Measurements from ENCODE around the gene PKDCC.
"Not testable (repeated sequence)": the region's sequence is repeated elsewhere in the genome, so short reads cannot be mapped to it uniquely, and the experiment has no call there.

Gene PKDCC

DNA sequence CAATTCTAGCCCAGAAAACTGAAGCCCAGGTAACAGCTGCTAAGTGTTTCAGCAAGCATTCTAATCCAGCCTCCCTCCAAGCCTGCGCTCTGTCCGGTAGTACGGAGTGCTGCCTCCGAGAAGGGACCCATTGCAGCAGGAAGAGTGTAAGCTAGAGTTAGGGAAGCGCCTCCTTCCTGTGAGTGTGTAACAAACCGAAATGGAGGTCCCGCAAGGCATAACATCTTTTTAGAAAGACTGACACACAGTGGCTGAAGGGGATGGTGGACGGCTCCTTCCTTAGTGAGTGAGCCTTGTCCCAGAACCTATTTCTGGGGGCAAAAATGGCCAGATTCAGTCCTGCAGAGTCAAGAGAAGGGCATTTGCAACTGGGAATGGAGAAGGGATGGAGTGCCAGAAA is 12.2 kb downstream of the PKDCC start:
- peaks cover 28% of the 10 kb centered on the region for H3K27me3 Mint-ChIP-seq
- H3K27ac Mint-ChIP-seq, result no peak overlapping the region

GRCh38 chr2:42060718-42061619 is 13.1 kb downstream of the PKDCC start:
- Mint-ChIP-seq H3K4me3 (no peak overlapping the region), H3K9me3 (no peaks in the 10 kb centered on the region), H3K4me1 (ENCODE audit: low read depth) (peaks cover 25% of the 10 kb centered on the region), H3K27me3 (peaks cover 25% of the 10 kb centered on the region), H3K27ac (peak overlapping the region; percentile 2), H3K36me3 (ENCODE audit: low read depth) (no peaks in the 10 kb centered on the region)
- intact Hi-C loops (cut with micrococcal nuclease), result no loop called here

More for the DNA sequence above, 12.2 kb downstream of the PKDCC start:
- Mint-ChIP-seq H3K9me3 (no peaks in the 10 kb centered on the region), H3K36me3 (ENCODE audit: low read depth) (no peaks in the 10 kb centered on the region), H3K4me1 (ENCODE audit: low read depth) (peaks cover 25% of the 10 kb centered on the region), H3K4me3 (no peak overlapping the region)
- intact Hi-C loops (cut with micrococcal nuclease), result no loop called here

GRCh38 chr2:42061839-42062238 is 14.0 kb downstream of the PKDCC start:
- Mint-ChIP-seq H3K4me1 (ENCODE audit: low read depth) (peaks cover 25% of the 10 kb centered on the region), H3K27ac (no peak overlapping the region), H3K9me3 (no peaks in the 10 kb centered on the region), H3K36me3 (ENCODE audit: low read depth) (no peaks in the 10 kb centered on the region), H3K4me3 (no peak overlapping the region), H3K27me3 (peaks cover 24% of the 10 kb centered on the region)
- intact Hi-C loops (cut with micrococcal nuclease), result no loop called here

DNA sequence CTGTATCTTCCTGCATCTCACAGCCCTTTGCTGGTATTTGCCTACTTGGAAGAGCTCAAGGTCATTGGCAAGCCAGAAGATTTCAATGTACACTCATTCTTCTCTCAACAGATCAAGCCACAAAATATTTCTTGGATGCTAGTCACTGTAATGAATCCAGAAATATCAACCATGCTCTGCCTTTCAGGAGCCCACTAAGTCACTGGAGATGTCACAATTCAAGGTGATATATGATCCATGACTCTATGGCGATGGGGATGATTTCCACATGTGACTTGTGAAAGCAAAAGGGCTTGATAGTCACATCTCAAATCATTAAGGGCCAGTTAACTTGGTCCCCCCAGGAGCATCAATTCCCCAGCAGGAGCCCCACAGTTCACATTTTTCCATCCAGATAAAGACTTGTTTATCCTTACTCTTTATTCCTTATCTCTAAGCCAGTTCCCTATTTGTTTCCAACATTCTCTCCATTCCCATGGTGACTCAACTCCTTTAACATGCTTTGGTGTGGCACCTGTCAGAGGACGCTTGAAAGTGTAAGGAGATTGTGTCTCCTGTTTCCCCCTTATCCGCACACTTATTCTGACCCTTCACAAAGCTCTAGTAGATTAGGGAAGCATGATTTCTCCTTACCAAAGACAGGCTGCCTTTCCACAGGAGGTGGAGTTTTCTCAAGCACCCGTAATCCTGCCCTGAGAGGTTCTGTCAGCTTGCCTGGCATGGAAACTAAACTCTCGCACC is 15.8 kb downstream of the PKDCC start:
- Mint-ChIP-seq H3K4me3 (no peak overlapping the region), H3K27ac (no peak overlapping the region), H3K9me3 (no peaks in the 10 kb centered on the region), H3K36me3 (ENCODE audit: low read depth) (no peaks in the 10 kb centered on the region), H3K27me3 (peaks cover 23% of the 10 kb centered on the region), H3K4me1 (ENCODE audit: low read depth) (peaks cover 25% of the 10 kb centered on the region)
- intact Hi-C loops (cut with micrococcal nuclease), result no loop called here

- H3K27me3 Mint-ChIP-seq, result peaks cover 27% of the 10 kb centered on the region
- intact Hi-C loops (cut with micrococcal nuclease), result no loop called here
Observed at GRCh38 chr2:42064417-42064942, 16.7 kb downstream of the PKDCC start.

DNA sequence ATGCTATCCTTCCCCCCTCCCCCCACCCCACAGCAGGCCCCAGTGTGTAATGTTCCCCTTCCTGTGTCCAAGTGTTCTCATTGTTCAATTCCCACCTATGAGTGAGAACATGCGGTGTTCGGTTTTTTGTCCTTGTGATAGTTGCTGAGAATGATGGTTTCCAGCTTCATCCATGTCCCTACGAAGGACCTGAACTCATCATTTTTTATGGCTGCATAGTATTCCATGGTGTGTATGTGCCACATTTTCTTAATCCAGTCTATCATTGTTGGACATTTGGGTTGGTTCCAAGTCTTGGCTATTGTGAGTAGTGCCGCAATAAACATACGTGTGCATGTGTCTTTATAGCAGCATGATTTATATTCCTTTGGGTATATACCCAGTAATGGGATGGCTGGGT is 17.9 kb downstream of the PKDCC start:
- H3K9me3 Mint-ChIP-seq; H3K4me1 Mint-ChIP-seq (ENCODE audit: low read depth); H3K36me3 Mint-ChIP-seq (ENCODE audit: low read depth); H3K27ac Mint-ChIP-seq; H3K4me3 Mint-ChIP-seq; intact Hi-C loops (cut with micrococcal nuclease): not testable (repeated sequence)
- H3K27me3 Mint-ChIP-seq, result peaks cover 27% of the 10 kb centered on the region

More at GRCh38 chr2:42064417-42064942, 16.7 kb downstream of the PKDCC start:
- Mint-ChIP-seq H3K4me3 (no peak overlapping the region), H3K36me3 (ENCODE audit: low read depth) (no peaks in the 10 kb centered on the region), H3K27ac (no peak overlapping the region), H3K9me3 (no peaks in the 10 kb centered on the region), H3K4me1 (ENCODE audit: low read depth) (peaks cover 21% of the 10 kb centered on the region)

DNA sequence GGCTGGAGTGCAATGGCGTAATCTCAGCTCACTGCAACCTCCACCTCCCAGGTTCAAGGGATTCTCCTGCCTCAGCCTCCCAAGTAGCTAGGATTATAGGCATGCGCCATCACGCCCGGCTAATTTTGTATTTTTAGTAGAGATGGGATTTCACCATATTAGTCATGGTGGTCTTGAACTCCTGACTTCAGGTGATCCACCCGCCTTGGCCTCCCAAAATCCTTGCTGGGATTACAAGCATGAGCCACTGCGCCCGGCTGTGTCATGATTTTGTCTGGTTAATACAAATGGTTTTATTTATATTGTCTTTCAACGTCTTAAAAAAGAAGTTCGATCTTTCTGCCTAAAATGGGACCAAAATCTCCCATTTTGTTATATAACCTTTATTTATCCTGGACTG is 19.2 kb downstream of the PKDCC start:
- H3K4me3 Mint-ChIP-seq; H3K36me3 Mint-ChIP-seq (ENCODE audit: low read depth); H3K27ac Mint-ChIP-seq; H3K9me3 Mint-ChIP-seq; intact Hi-C loops (cut with micrococcal nuclease); H3K4me1 Mint-ChIP-seq (ENCODE audit: low read depth): not testable (repeated sequence)
- H3K27me3 Mint-ChIP-seq, result peaks cover 27% of the 10 kb centered on the region

DNA sequence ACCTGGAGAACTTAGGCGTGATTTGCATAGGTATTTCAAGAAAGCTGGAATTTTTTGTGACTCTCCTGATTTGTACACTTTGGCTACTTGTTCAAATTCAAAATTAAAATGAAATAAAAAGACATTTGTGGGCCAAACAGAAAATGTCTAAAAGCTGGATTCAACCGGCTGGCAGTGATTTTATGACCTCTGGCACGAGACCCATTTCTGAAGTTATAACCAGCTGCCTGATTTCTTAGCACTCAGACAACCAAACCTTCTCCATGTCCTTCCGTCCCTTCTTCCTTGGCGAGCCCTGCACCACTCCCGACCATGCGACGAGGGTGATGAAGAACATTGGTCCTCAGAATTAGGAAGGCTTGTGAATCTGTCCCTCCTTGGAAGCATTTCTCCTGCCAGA is 19.7 kb downstream of the PKDCC start:
- Mint-ChIP-seq H3K27me3 (peaks cover 26% of the 10 kb centered on the region), H3K4me3 (no peak overlapping the region), H3K4me1 (ENCODE audit: low read depth) (peaks cover 9% of the 10 kb centered on the region), H3K36me3 (ENCODE audit: low read depth) (no peaks in the 10 kb centered on the region), H3K27ac (no peak overlapping the region), H3K9me3 (no peaks in the 10 kb centered on the region)
- intact Hi-C loops (cut with micrococcal nuclease), result no loop called here

DNA sequence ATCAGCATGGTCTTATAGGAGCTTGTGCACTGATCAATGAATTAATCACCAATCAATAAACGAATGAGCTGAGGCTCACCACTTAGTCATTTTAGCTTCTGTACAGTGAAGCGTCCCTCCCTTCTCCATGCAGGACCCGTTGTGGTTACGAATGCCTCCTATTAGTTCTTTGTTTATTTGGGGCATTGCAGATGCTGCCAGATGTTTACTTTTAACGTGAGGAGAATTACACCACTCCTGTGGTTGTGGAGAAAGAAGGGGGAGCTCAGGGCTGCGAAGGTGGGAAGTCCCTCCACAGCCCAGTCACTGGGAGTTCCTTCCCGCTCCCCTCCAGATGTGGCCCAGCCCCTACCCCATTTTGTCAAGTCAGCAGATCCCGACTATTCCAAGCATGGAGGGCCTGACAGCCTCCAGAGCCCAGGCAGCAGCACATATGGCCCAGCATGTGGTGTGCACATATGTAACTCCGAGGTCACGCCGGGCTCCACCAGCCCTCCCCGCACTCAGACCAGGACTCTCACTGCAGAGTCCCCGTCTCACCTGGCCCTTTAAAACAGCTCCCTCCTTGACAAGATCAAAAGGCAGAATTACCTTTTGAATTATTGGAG is 20.9 kb downstream of the PKDCC start:
- Mint-ChIP-seq H3K27me3 (peaks cover 24% of the 10 kb centered on the region), H3K4me3 (no peak overlapping the region), H3K9me3 (no peaks in the 10 kb centered on the region), H3K36me3 (ENCODE audit: low read depth) (no peaks in the 10 kb centered on the region), H3K4me1 (ENCODE audit: low read depth) (peaks cover 16% of the 10 kb centered on the region), H3K27ac (no peak overlapping the region)
- intact Hi-C loops (cut with micrococcal nuclease), result no loop called here

GRCh38 chr2:42069568-42069967 is 21.7 kb downstream of the PKDCC start:
- H3K9me3 Mint-ChIP-seq, result no peaks in the 10 kb centered on the region
- H3K36me3 Mint-ChIP-seq (ENCODE audit: low read depth), result no peaks in the 10 kb centered on the region
- H3K4me1 Mint-ChIP-seq (ENCODE audit: low read depth), result peaks cover 16% of the 10 kb centered on the region
- peaks cover 27% of the 10 kb centered on the region for H3K27me3 Mint-ChIP-seq
- H3K4me3 Mint-ChIP-seq, result no peak overlapping the region
- intact Hi-C loops (cut with micrococcal nuclease), result no loop called here
- H3K27ac Mint-ChIP-seq, result no peak overlapping the region

- H3K4me1 Mint-ChIP-seq (ENCODE audit: low read depth), result peaks cover 16% of the 10 kb centered on the region
- no peaks in the 10 kb centered on the region for H3K36me3 Mint-ChIP-seq (ENCODE audit: low read depth)
- peaks cover 27% of the 10 kb centered on the region for H3K27me3 Mint-ChIP-seq
- H3K9me3 Mint-ChIP-seq, result no peaks in the 10 kb centered on the region
- intact Hi-C loops (cut with micrococcal nuclease), result no loop called here
- H3K4me3 Mint-ChIP-seq, result no peak overlapping the region
- H3K27ac Mint-ChIP-seq, result no peak overlapping the region
Observed at GRCh38 chr2:42071791-42072190, 24.0 kb downstream of the PKDCC start.

GRCh38 chr2:42072349-42073118 is 24.7 kb downstream of the PKDCC start:
- H3K27ac Mint-ChIP-seq, result no peak overlapping the region

DNA sequence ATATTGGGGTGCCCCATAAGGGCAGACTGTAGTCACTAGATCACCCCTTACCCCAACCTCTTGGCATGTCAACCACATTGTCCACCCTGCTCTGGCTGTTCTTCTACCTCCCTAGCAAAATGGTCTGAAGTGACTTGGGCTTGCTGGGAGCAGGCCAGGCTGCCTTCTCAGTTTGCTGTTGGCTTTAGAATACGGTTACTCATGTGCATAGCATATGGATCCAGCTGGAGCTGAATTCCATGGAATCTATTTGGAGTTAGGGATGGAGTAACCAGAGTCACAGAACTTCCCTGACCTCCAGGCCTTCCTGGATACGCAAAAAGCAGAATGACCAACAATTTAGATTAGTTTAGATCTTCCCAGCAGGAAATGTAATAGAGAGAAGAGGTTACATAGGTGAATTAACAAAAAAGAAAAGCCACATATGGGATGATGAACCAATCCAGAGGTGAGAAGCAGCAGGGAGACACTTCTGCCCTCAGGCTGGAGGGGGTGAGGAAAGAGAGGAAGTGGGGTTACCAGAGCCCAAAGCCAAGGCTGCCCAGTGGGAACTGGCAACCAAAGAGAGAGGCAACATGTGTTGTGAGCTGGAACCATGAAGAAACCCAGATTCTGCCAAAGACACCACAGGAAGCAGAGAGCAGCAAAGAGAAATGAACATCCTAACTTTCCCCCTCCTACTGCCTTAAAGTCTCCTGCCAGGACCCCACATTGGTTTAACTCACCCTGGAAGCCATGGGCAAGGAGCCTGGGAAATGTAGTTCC is 26.1 kb downstream of the PKDCC start:
- Mint-ChIP-seq H3K27me3 (peaks cover 26% of the 10 kb centered on the region), H3K27ac (no peak overlapping the region), H3K4me3 (no peak overlapping the region), H3K9me3 (no peaks in the 10 kb centered on the region), H3K4me1 (ENCODE audit: low read depth) (peaks cover 16% of the 10 kb centered on the region), H3K36me3 (ENCODE audit: low read depth) (no peaks in the 10 kb centered on the region)
- intact Hi-C loops (cut with micrococcal nuclease), result no loop called here

More at GRCh38 chr2:42072349-42073118, 24.7 kb downstream of the PKDCC start:
- Mint-ChIP-seq H3K36me3 (ENCODE audit: low read depth) (no peaks in the 10 kb centered on the region), H3K4me3 (no peak overlapping the region), H3K4me1 (ENCODE audit: low read depth) (peaks cover 16% of the 10 kb centered on the region), H3K27me3 (peaks cover 31% of the 10 kb centered on the region), H3K9me3 (no peaks in the 10 kb centered on the region)
- intact Hi-C loops (cut with micrococcal nuclease), result no loop called here
